GM12891 (cell line): ENCODE data around the gene PTGFRN.

Experiments
- POLR2A ChIP-seq: IDR thresholded peaks from 2 replicates; pipeline ENCODE4 v1.6.1; 2011; ENCODE audit warnings: low read depth, low read length, control low read depth
- POLR2AphosphoS5 ChIP-seq: IDR thresholded peaks from 2 replicates; pipeline ENCODE4 v1.6.1; 2011; ENCODE audit warnings: low read depth, low read length, control low read depth
- SPI1 ChIP-seq: IDR thresholded peaks from 2 replicates; pipeline ENCODE4 v1.6.1; 2011; ENCODE audit warnings: low read depth, low read length, control low read depth

GRCh38 chr1:116882866-116883265 lies 26.9 kb upstream of the PTGFRN start:
- TF ChIP-seq POLR2A (no peak), SPI1 (no peak), POLR2AphosphoS5 (no peak)
